Parathyroid adenoma (tissue), 2 donors: ENCODE results near the gene ST3GAL3.

Experiments
- H2AFZ ChIP-seq: fragments of 300-600 bp; sonication (generic); one replicate; pipeline ENCODE4 v1.7.0; 2017; ENCODE audit warnings: antibody characterized with exemption, mild to moderate bottlenecking
- H3K27ac ChIP-seq: fragments of 300-600 bp; sonication (generic); one replicate; pipeline ENCODE4 v1.7.0; 2017
- H3K27me3 ChIP-seq: fragments of 300-600 bp; sonication (generic); one replicate; pipeline ENCODE4 v1.7.0; 2017; ENCODE audit warnings: low read length; ENCODE audit not compliant: control insufficient read depth, insufficient read depth
- H3K36me3 ChIP-seq: fragments of 300-600 bp; sonication (generic); one replicate; pipeline ENCODE4 v1.7.0; 2017; ENCODE audit warnings: low read length; ENCODE audit not compliant: control insufficient read depth, insufficient read depth
- H3K4me1 ChIP-seq: fragments of 300-600 bp; sonication (generic); one replicate; pipeline ENCODE4 v1.7.0; 2017; ENCODE audit warnings: control low read depth
- H3K4me2 ChIP-seq: fragments of 300-600 bp; sonication (generic); one replicate; pipeline ENCODE4 v1.7.0; 2017; ENCODE audit warnings: low read length
- H3K4me3 ChIP-seq: fragments of 300-600 bp; sonication (generic); one replicate; pipeline ENCODE4 v1.7.0; 2017; ENCODE audit warnings: low read depth, low read length
- H3K79me2 ChIP-seq: fragments of 300-600 bp; sonication (generic); one replicate; pipeline ENCODE4 v1.7.0; 2017; ENCODE audit warnings: control low read depth
- H3K9ac ChIP-seq: fragments of 300-600 bp; sonication (generic); one replicate; pipeline ENCODE4 v1.7.0; 2017; ENCODE audit warnings: mild to moderate bottlenecking
- H3K9me3 ChIP-seq: fragments of 300-600 bp; sonication (generic); one replicate; pipeline ENCODE4 v1.7.0; 2017; ENCODE audit warnings: low read length; ENCODE audit not compliant: control insufficient read depth
- TF ChIP-seq, protein P1 (sequence below): fragments of 300-600 bp; sonication (generic); IDR thresholded peaks from one replicate; pipeline ENCODE4 v1.7.0; 2017; ENCODE audit warnings: antibody characterized with exemption, mild to moderate bottlenecking
- donor health status: primary hyperparathyroidism.

Gene ST3GAL3

DNA sequence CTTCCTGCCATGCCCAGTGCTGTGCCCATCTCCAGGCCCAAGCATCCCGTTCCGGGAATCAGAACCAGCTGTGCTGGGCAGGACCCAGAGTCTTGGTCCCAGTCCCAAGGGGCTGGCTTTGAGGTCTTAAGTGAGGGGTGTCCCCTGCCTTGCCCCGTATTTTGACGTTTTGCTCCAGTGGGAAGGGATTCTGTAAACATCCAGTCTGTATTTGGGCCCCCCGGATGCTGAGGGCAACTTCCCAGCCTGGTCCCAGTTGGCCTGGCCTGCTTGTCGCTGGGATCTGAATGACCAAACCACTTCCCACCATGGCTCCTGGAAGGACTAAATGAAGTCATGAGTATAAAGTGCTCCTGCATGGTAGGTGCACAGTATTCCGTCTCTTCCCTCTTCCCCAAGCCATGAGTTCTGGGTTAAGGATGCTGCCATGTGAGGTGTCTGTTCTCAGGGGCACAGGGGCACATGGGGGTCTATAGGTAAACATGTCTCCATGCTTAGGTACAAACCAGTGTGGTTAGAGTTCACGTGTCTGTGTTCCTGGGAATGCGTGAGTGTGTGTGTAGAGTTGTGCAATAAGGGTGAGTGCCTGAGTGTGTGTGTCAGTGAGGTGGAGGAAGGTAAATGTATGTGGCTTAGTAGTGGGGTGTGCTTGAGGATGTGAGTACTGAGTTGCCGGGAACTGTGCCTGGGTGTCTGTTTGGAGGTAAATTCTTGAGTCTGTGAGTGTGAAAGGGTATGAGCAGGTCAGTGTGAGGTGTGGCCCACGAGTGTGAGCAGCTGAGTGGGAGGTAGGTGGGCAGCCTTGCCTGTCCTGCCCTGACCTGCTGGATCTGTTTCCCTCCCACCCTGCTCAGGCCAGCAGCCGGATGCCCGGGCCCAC is 273.2 kb downstream of the ST3GAL3 start:
- no peak overlapping the region for H2AFZ ChIP-seq
- no peak overlapping the region for H3K4me3 ChIP-seq
- no peak overlapping the region for H3K9ac ChIP-seq
- no peak overlapping the region for H3K27ac ChIP-seq
- TF ChIP-seq, protein P1, sequence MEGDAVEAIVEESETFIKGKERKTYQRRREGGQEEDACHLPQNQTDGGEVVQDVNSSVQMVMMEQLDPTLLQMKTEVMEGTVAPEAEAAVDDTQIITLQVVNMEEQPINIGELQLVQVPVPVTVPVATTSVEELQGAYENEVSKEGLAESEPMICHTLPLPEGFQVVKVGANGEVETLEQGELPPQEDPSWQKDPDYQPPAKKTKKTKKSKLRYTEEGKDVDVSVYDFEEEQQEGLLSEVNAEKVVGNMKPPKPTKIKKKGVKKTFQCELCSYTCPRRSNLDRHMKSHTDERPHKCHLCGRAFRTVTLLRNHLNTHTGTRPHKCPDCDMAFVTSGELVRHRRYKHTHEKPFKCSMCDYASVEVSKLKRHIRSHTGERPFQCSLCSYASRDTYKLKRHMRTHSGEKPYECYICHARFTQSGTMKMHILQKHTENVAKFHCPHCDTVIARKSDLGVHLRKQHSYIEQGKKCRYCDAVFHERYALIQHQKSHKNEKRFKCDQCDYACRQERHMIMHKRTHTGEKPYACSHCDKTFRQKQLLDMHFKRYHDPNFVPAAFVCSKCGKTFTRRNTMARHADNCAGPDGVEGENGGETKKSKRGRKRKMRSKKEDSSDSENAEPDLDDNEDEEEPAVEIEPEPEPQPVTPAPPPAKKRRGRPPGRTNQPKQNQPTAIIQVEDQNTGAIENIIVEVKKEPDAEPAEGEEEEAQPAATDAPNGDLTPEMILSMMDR, result no peak
- H3K36me3 ChIP-seq, result no peaks in the 10 kb centered on the region
- no peaks in the 10 kb centered on the region for H3K9me3 ChIP-seq
- H3K79me2 ChIP-seq, result no peaks in the 10 kb centered on the region
- no peaks in the 10 kb centered on the region for H3K4me1 ChIP-seq
- H3K4me2 ChIP-seq, result peak overlapping the region; percentile 80
- no peaks in the 10 kb centered on the region for H3K27me3 ChIP-seq
